Natural killer cell (primary cell): ENCODE data around the gene FBXW5. TPM values are rescaled to one million over a fixed set of nuclear protein-coding genes. Genes with fewer than 3 reads are reported as not detected.
A peak's percentile ranks its signal among the peaks of the same experiment; 100 is the strongest.

Source experiments
- ATAC-seq, 3 donors: fragments of 150-1000 bp in 2 of 3; fragments of 200-7000 bp in 1 of 3; cut with Tn5 transposase; 1 replicate in 1 of 3; 2 replicates in 2 of 3; pipeline ENCODE4 v1.10.0; 2021; ENCODE audit warnings: mild to moderate bottlenecking in 2 of 3, moderate library complexity in 2 of 3
- DNase-seq, 2 donors: peaks; one replicate each; pipeline versions ENCODE4 v3.0.0 to v3.0.0-alpha.2; 2013 to 2021; ENCODE audit warnings: mixed read lengths in 1 of 2
- H3K27ac ChIP-seq: one replicate; pipeline ENCODE4 v1.5.1; 2013; ENCODE audit warnings: mild to moderate bottlenecking, low read length
- H3K27me3 ChIP-seq: one replicate; pipeline ENCODE4 v1.6.1; 2013; ENCODE audit warnings: low read length; ENCODE audit not compliant: control insufficient read depth, insufficient read depth
- H3K36me3 ChIP-seq: one replicate; pipeline ENCODE4 v1.6.1; 2013; ENCODE audit warnings: low read length; ENCODE audit not compliant: control insufficient read depth, insufficient read depth
- H3K4me1 ChIP-seq: one replicate; pipeline ENCODE4 v1.6.1; 2013; ENCODE audit warnings: low read length; ENCODE audit not compliant: control insufficient read depth, insufficient read depth
- H3K4me3 ChIP-seq: one replicate; pipeline ENCODE4 v1.5.1; 2013; ENCODE audit warnings: low read length
- H3K9me3 ChIP-seq: one replicate; pipeline ENCODE4 v1.6.1; 2013; ENCODE audit warnings: low read length; ENCODE audit not compliant: control insufficient read depth, insufficient read depth
- H3K27ac Mint-ChIP-seq, 2 donors: one replicate each; pipeline ENCODE4 v1.8.0; 2022; ENCODE audit warnings: mild to moderate bottlenecking in 2 of 2, mixed read lengths in 2 of 2, moderate library complexity in 1 of 2
- H3K27me3 Mint-ChIP-seq, 2 donors: one replicate each; pipeline ENCODE4 v1.8.0; 2022; ENCODE audit warnings: low read depth in 2 of 2, mixed read lengths in 2 of 2
- H3K36me3 Mint-ChIP-seq: one replicate; pipeline ENCODE4 v1.8.0; 2022; ENCODE audit warnings: mixed read lengths
- H3K4me1 Mint-ChIP-seq, 2 donors: one replicate each; pipeline ENCODE4 v1.8.0; 2022; ENCODE audit warnings: mixed read lengths in 2 of 2
- H3K4me3 Mint-ChIP-seq: one replicate; pipeline ENCODE4 v1.8.0; 2022; ENCODE audit warnings: mild to moderate bottlenecking, moderate library complexity, mixed read lengths
- H3K9me3 Mint-ChIP-seq, 2 donors: one replicate each; pipeline ENCODE4 v1.8.0; 2022; ENCODE audit warnings: mixed read lengths in 2 of 2
- WGBS: methylation state at CpG from one replicate; pipeline ENCODE4 v1.1.7; 2013; ENCODE audit warnings: missing lambda C conversion rate; ENCODE audit not compliant: insufficient coverage; 5-methylcytosine and 5-hydroxymethylcytosine counted together
- intact Hi-C: fragments of 100-400 bp; cut with micrococcal nuclease; formaldehyde crosslinking; loops from one replicate; pipeline ENCODE4 v1.14.2; 2022
- total RNA-seq, 4 donors: library from RNA; stranded (reverse); fragments of 120-200 nt in 1 of 4; gene quantifications; one replicate each; pipeline versions ENCODE4 v1.2.3 to v1.2.4, GENCODE V29; 2013 to 2022
- TF ChIP-seq, protein P1 (sequence below): fragments of 200-600 bp; IDR thresholded peaks from one replicate; pipeline ENCODE4 v1.8.0; 2022; ENCODE audit warnings: antibody characterized with exemption

Gene FBXW5
- total RNA-seq, 3 donors from 2014 or later (not counting 1 experiment from before 2014, with no cell fraction given): 117 to 144 (median 136) TPM

- no peak for ATAC-seq
- no peak overlapping the region for H3K4me3 Mint-ChIP-seq
- 84% methylated on average over 13 of the region's 13 CpGs for WGBS
- no peak for DNase-seq
- H3K4me1 Mint-ChIP-seq: peaks cover 6 to 42% of the 10 kb centered on the region in 2 donors
- TF ChIP-seq, protein P1, sequence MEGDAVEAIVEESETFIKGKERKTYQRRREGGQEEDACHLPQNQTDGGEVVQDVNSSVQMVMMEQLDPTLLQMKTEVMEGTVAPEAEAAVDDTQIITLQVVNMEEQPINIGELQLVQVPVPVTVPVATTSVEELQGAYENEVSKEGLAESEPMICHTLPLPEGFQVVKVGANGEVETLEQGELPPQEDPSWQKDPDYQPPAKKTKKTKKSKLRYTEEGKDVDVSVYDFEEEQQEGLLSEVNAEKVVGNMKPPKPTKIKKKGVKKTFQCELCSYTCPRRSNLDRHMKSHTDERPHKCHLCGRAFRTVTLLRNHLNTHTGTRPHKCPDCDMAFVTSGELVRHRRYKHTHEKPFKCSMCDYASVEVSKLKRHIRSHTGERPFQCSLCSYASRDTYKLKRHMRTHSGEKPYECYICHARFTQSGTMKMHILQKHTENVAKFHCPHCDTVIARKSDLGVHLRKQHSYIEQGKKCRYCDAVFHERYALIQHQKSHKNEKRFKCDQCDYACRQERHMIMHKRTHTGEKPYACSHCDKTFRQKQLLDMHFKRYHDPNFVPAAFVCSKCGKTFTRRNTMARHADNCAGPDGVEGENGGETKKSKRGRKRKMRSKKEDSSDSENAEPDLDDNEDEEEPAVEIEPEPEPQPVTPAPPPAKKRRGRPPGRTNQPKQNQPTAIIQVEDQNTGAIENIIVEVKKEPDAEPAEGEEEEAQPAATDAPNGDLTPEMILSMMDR: no peak
- H3K9me3 ChIP-seq: no peaks in the 10 kb centered on the region
- intact Hi-C loops: no loop called here
- H3K27me3 ChIP-seq: no peaks in the 10 kb centered on the region
- H3K36me3 Mint-ChIP-seq: no peaks in the 10 kb centered on the region
- H3K36me3 ChIP-seq: no peaks in the 10 kb centered on the region
- peak overlapping the region in 1 of 2 donors; percentile 38 for H3K27ac Mint-ChIP-seq
- no peaks in the 10 kb centered on the region for H3K9me3 Mint-ChIP-seq
- H3K4me3 ChIP-seq: no peak overlapping the region
- H3K27ac ChIP-seq: no peak overlapping the region
- peaks cover 50% of the 10 kb centered on the region for H3K4me1 ChIP-seq
- H3K27me3 Mint-ChIP-seq: no peaks in the 10 kb centered on the region
These were observed 28.2 kb upstream of the FBXW5 start for GRCh38 chr9:136972743-136973142.

- Mint-ChIP-seq H3K4me1 (peaks cover 6 to 39% of the 10 kb centered on the region in 2 donors), H3K9me3 (no peaks in the 10 kb centered on the region), H3K27me3 (no peaks in the 10 kb centered on the region), H3K27ac (peak overlapping the region in 1 of 2 donors; percentile 38), H3K4me3 (no peak overlapping the region), H3K36me3 (no peaks in the 10 kb centered on the region)
- H3K36me3 ChIP-seq: no peaks in the 10 kb centered on the region
- H3K4me3 ChIP-seq: no peak overlapping the region
- TF ChIP-seq, protein P1: no peak
- no peaks in the 10 kb centered on the region for H3K27me3 ChIP-seq
- DNase-seq: no peak
- intact Hi-C loops: no loop called here
- H3K9me3 ChIP-seq: no peaks in the 10 kb centered on the region
- no peak for ATAC-seq
- no peak overlapping the region for H3K27ac ChIP-seq
- WGBS: 92% methylated on average over 11 of the region's 11 CpGs
- H3K4me1 ChIP-seq: peaks cover 47% of the 10 kb centered on the region
These were observed 27.8 kb upstream of the FBXW5 start for GRCh38 chr9:136972335-136972734.

DNA sequence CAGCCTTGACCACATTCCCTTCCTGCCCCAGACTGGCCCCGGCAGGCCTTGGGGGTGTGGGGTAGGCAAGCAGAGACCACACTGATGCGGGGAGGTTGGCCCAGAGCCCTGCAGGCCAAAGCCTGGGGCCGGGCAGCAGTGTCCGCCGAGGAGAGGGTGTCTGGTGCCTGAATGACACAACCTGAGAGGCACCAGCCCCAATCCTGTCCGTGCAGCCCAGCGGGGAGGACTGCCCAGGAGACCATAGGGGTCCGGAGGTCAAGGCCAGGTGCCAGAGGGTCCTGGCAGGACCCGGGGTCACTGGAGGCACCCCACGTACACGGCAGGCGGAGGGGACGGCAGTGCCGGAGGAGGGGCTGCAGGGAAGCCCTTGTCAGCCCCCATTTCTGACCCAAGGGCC is 27.2 kb upstream of the FBXW5 start:
- TF ChIP-seq, protein P1: no peak
- Mint-ChIP-seq H3K4me3 (no peak overlapping the region), H3K27ac (no peak overlapping the region), H3K36me3 (no peaks in the 10 kb centered on the region), H3K27me3 (no peaks in the 10 kb centered on the region), H3K4me1 (peaks cover 6 to 34% of the 10 kb centered on the region in 2 donors), H3K9me3 (no peaks in the 10 kb centered on the region)
- Histone ChIP-seq H3K36me3 (no peaks in the 10 kb centered on the region), H3K27me3 (no peaks in the 10 kb centered on the region), H3K4me3 (no peak overlapping the region), H3K4me1 (peaks cover 46% of the 10 kb centered on the region), H3K27ac (no peak overlapping the region), H3K9me3 (no peaks in the 10 kb centered on the region)
- 85% methylated on average over 14 of the region's 14 CpGs for WGBS
- ATAC-seq (no peak), DNase-seq (no peak)
- intact Hi-C loops: no loop called here

GRCh38 chr9:136970361-136970760 is 25.8 kb upstream of the FBXW5 start:
- H3K9me3 ChIP-seq: no peaks in the 10 kb centered on the region
- Mint-ChIP-seq H3K4me1 (peaks cover 14 to 31% of the 10 kb centered on the region in 2 donors), H3K27ac (no peak overlapping the region), H3K27me3 (no peaks in the 10 kb centered on the region), H3K36me3 (no peaks in the 10 kb centered on the region), H3K9me3 (no peaks in the 10 kb centered on the region), H3K4me3 (no peak overlapping the region)
- TF ChIP-seq, protein P1: no peak
- WGBS: 70% methylated on average over 11 of the region's 11 CpGs
- no peak for ATAC-seq
- H3K36me3 ChIP-seq: no peaks in the 10 kb centered on the region
- H3K27me3 ChIP-seq: no peaks in the 10 kb centered on the region
- DNase-seq: no peak
- no peak overlapping the region for H3K4me3 ChIP-seq
- intact Hi-C loops: no loop called here
- peaks cover 45% of the 10 kb centered on the region for H3K4me1 ChIP-seq
- H3K27ac ChIP-seq: no peak overlapping the region
